ENCODE results near the gene DYNLT4.

GRCh38 chr1:44778705-44779576 is 28.2 kb downstream of the DYNLT4 start:
- no peak for TF ChIP-seq ATF3 (IDR thresholded peaks at IDR 0.05)
- TF ChIP-seq CTCF (IDR thresholded peaks at IDR 0.05; ENCODE audit: low read depth, low read length, missing input control): no peak
- no peak for TF ChIP-seq MAX (IDR thresholded peaks at IDR 0.05)
- TF ChIP-seq ZBTB33 (IDR thresholded peaks at IDR 0.05): no peak
